MM.1S (cell line): ENCODE measurements around the gene LRRC28.

Source experiments
- DNase-seq: peaks from one replicate; pipeline ENCODE4 v3.0.0-alpha.2; 2015
- H2AFZ ChIP-seq: fragments of 300-600 bp; sonication (generic); 2 replicates; pipeline ENCODE4 v1.6.0; 2016; ENCODE audit warnings: antibody characterized with exemption, low read length
- H3F3A ChIP-seq: fragments of 300-600 bp; sonication (generic); 2 replicates; pipeline ENCODE4 v1.6.1; 2016; ENCODE audit warnings: mild to moderate bottlenecking, antibody characterized with exemption, low read length, moderate library complexity, mixed read lengths; ENCODE audit not compliant: insufficient read depth
- H3K27ac ChIP-seq: fragments of 300-600 bp; sonication (generic); 2 replicates; pipeline ENCODE4 v1.5.1; 2016; ENCODE audit warnings: mild to moderate bottlenecking, low read length
- H3K27me3 ChIP-seq: fragments of 300-600 bp; sonication (generic); replicated peaks from 2 replicates; pipeline ENCODE4 v1.6.0; 2016; ENCODE audit warnings: low read length; ENCODE audit not compliant: insufficient read depth
- H3K36me3 ChIP-seq: fragments of 300-600 bp; sonication (generic); replicated peaks from 2 replicates; pipeline ENCODE4 v1.6.1; 2016; ENCODE audit warnings: mild to moderate bottlenecking, low read length, mixed read lengths; ENCODE audit not compliant: insufficient read depth
- H3K4me1 ChIP-seq: fragments of 300-600 bp; sonication (generic); 2 replicates; pipeline ENCODE4 v1.6.1; 2016; ENCODE audit warnings: low read length, mixed read lengths
- H3K4me2 ChIP-seq: fragments of 300-600 bp; sonication (generic); 2 replicates; pipeline ENCODE4 v1.6.0; 2016; ENCODE audit warnings: low read depth, low read length
- H3K4me3 ChIP-seq: fragments of 300-600 bp; sonication (generic); 2 replicates; pipeline ENCODE4 v1.5.1; 2016; ENCODE audit warnings: low read length, mixed read lengths
- H3K79me2 ChIP-seq: fragments of 300-600 bp; sonication (generic); 2 replicates; pipeline ENCODE4 v1.6.1; 2016; ENCODE audit warnings: mixed run types, low read length, mixed read lengths
- H3K9ac ChIP-seq: fragments of 300-600 bp; sonication (generic); 2 replicates; pipeline ENCODE4 v1.6.1; 2016; ENCODE audit warnings: low read length, mixed read lengths
- H3K9me2 ChIP-seq: fragments of 300-600 bp; sonication (generic); replicated peaks from 2 replicates; pipeline ENCODE4 v1.6.1; 2016; ENCODE audit warnings: mild to moderate bottlenecking, low read length, mixed read lengths; ENCODE audit not compliant: insufficient read depth
- H3K9me3 ChIP-seq: fragments of 300-600 bp; sonication (generic); replicated peaks from 2 replicates; pipeline ENCODE4 v1.6.1; 2016; ENCODE audit warnings: mild to moderate bottlenecking, low read length, mixed read lengths; ENCODE audit not compliant: insufficient read depth
- H4K20me1 ChIP-seq: fragments of 300-600 bp; sonication (generic); 2 replicates; pipeline ENCODE4 v1.6.1; 2016; ENCODE audit warnings: mild to moderate bottlenecking, low read length, moderate library complexity, mixed read lengths; ENCODE audit not compliant: insufficient read depth
- EZH2 ChIP-seq: fragments of 300-600 bp; sonication (generic); optimal IDR thresholded peaks from 2 replicates; pipeline ENCODE3; 2017; ENCODE audit warnings: low read depth, mild to moderate bottlenecking, antibody characterized with exemption, low read length, mixed read lengths
- EZH2phosphoT487 ChIP-seq: fragments of 300-600 bp; sonication (generic); IDR thresholded peaks from 2 replicates; pipeline ENCODE4 v1.6.1; 2018; ENCODE audit warnings: antibody characterized with exemption, low read length
- TF ChIP-seq, protein P1 (sequence below): fragments of 300-600 bp; sonication (generic); IDR thresholded peaks from 2 replicates; pipeline ENCODE4 v1.5.1; 2016; ENCODE audit warnings: antibody characterized with exemption, low read length, mixed read lengths

Gene LRRC28

GRCh38 chr15:99424978-99425656 lies 173.8 kb downstream of the LRRC28 start:
- no peaks in the 10 kb centered on the region for H3K9me3 ChIP-seq
- H3K4me3 ChIP-seq, result no peak overlapping the region
- no peaks in the 10 kb centered on the region for H3K36me3 ChIP-seq
- no peaks in the 10 kb centered on the region for H3K4me1 ChIP-seq
- TF ChIP-seq, protein P1, sequence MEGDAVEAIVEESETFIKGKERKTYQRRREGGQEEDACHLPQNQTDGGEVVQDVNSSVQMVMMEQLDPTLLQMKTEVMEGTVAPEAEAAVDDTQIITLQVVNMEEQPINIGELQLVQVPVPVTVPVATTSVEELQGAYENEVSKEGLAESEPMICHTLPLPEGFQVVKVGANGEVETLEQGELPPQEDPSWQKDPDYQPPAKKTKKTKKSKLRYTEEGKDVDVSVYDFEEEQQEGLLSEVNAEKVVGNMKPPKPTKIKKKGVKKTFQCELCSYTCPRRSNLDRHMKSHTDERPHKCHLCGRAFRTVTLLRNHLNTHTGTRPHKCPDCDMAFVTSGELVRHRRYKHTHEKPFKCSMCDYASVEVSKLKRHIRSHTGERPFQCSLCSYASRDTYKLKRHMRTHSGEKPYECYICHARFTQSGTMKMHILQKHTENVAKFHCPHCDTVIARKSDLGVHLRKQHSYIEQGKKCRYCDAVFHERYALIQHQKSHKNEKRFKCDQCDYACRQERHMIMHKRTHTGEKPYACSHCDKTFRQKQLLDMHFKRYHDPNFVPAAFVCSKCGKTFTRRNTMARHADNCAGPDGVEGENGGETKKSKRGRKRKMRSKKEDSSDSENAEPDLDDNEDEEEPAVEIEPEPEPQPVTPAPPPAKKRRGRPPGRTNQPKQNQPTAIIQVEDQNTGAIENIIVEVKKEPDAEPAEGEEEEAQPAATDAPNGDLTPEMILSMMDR, result no peak
- TF ChIP-seq EZH2phosphoT487, result no peak
- TF ChIP-seq EZH2, result no peak
- H3K27me3 ChIP-seq, result no peaks in the 10 kb centered on the region
- no peak for DNase-seq
- H3K9me2 ChIP-seq, result no peaks in the 10 kb centered on the region
- no peak overlapping the region for H2AFZ ChIP-seq
- no peaks in the 10 kb centered on the region for H4K20me1 ChIP-seq
- no peaks in the 10 kb centered on the region for H3F3A ChIP-seq
- H3K27ac ChIP-seq, result no peak overlapping the region
- H3K4me2 ChIP-seq, result no peak overlapping the region
- no peaks in the 10 kb centered on the region for H3K79me2 ChIP-seq
- H3K9ac ChIP-seq, result no peak overlapping the region

GRCh38 chr15:99425657-99426301 lies 174.5 kb downstream of the LRRC28 start:
- Histone ChIP-seq H3K79me2 (no peaks in the 10 kb centered on the region), H3K27me3 (no peaks in the 10 kb centered on the region), H4K20me1 (no peaks in the 10 kb centered on the region), H3K9ac (no peak overlapping the region), H3K36me3 (no peaks in the 10 kb centered on the region), H3K27ac (no peak overlapping the region), H3K4me2 (no peak overlapping the region), H3K9me3 (no peaks in the 10 kb centered on the region), H3K4me1 (no peaks in the 10 kb centered on the region), H3K4me3 (no peak overlapping the region), H3F3A (no peaks in the 10 kb centered on the region), H2AFZ (no peak overlapping the region), H3K9me2 (no peaks in the 10 kb centered on the region)
- TF ChIP-seq EZH2phosphoT487, result no peak
- TF ChIP-seq, protein P1, result no peak
- TF ChIP-seq EZH2, result no peak
- DNase-seq, result no peak

DNA sequence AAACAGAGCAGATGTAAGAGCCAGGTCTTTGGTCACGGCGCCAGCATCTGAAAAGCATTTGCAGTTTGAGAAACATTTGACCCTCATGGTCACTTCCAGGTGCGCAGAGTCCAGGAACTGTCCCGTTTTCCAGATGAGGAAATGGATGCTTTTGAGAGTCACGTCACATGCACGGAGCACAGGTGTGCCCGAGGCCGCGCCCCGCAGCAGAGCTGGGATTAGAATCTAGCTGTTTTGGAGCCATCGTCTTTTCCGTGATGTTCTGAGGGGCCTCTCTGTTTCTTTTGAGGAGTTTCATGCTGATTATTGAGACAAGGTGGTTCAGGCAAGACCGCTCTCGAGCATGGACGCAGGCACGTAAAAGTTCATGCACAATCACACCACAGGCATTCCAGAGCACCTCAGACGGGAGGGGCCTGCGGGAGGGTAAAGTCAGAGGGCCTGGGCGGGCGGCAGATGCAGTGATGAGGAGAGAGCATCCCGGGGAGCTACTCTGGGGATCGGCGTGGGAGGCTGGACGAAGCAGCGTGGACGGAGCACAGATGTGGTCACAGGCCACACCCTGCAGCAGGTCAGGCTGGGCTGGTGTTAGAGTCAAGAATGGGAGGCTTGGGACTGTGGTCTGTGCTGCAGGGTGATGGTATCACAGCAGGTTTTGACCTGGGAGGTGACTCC lies 175.3 kb downstream of the LRRC28 start:
- H2AFZ ChIP-seq, result no peak overlapping the region
- no peak for DNase-seq
- no peaks in the 10 kb centered on the region for H3K4me1 ChIP-seq
- H3F3A ChIP-seq, result no peaks in the 10 kb centered on the region
- H3K27ac ChIP-seq, result no peak overlapping the region
- no peaks in the 10 kb centered on the region for H3K79me2 ChIP-seq
- no peaks in the 10 kb centered on the region for H3K27me3 ChIP-seq
- H3K9me3 ChIP-seq, result no peaks in the 10 kb centered on the region
- no peaks in the 10 kb centered on the region for H3K36me3 ChIP-seq
- H4K20me1 ChIP-seq, result no peaks in the 10 kb centered on the region
- H3K9me2 ChIP-seq, result no peaks in the 10 kb centered on the region
- H3K9ac ChIP-seq, result no peak overlapping the region
- no peak overlapping the region for H3K4me3 ChIP-seq
- H3K4me2 ChIP-seq, result no peak overlapping the region
- TF ChIP-seq, protein P1, result no peak
- TF ChIP-seq EZH2phosphoT487 (no peak), EZH2 (no peak)
